ENCODE data around the gene MUC6.
"Not testable (repeated sequence)": the region's sequence is repeated elsewhere in the genome, so short reads cannot be mapped to it uniquely, and the experiment has no call there.

Gene MUC6

GRCh38 chr11:975827-976226 lies 60.7 kb downstream of the MUC6 start:
- no peak for TF ChIP-seq CTCF (conservative IDR thresholded peaks at IDR 0.05; ENCODE audit: low read depth, low read length)
- Histone ChIP-seq H3K36me3 (ENCODE audit: insufficient read depth) (no peaks in the 10 kb centered on the region), H3K79me2 (ENCODE audit: insufficient read depth, low read depth) (no peaks in the 10 kb centered on the region), H3K4me1 (ENCODE audit: low read depth, poor library complexity, severe bottlenecking) (peaks cover 11% of the 10 kb centered on the region), H3K27me3 (ENCODE audit: insufficient read depth, low read depth) (no peaks in the 10 kb centered on the region), H3K4me3 (IDR thresholded peaks at IDR 0.05; ENCODE audit: insufficient read depth, low read depth, low read length) (no peak overlapping the region), H3K4me2 (no peak overlapping the region), H3K27ac (no peak overlapping the region), H3K9ac (no peak overlapping the region), H4K20me1 (ENCODE audit: insufficient read depth) (no peaks in the 10 kb centered on the region), H2AFZ (ENCODE audit: low read depth) (no peak overlapping the region)

GRCh38 chr11:975376-975775 lies 61.1 kb downstream of the MUC6 start:
- H3K27ac ChIP-seq; H2AFZ ChIP-seq (ENCODE audit: low read depth); H3K79me2 ChIP-seq (ENCODE audit: insufficient read depth, low read depth); H3K4me2 ChIP-seq; H3K9ac ChIP-seq; H3K27me3 ChIP-seq (ENCODE audit: insufficient read depth, low read depth); H4K20me1 ChIP-seq (ENCODE audit: insufficient read depth); H3K4me3 ChIP-seq (IDR thresholded peaks at IDR 0.05; ENCODE audit: insufficient read depth, low read depth, low read length); H3K36me3 ChIP-seq (ENCODE audit: insufficient read depth): not testable (repeated sequence)
- peaks cover 11% of the 10 kb centered on the region for H3K4me1 ChIP-seq (ENCODE audit: low read depth, poor library complexity, severe bottlenecking)

- Histone ChIP-seq H3K9ac (no peak overlapping the region), H3K27me3 (ENCODE audit: insufficient read depth, low read depth) (no peaks in the 10 kb centered on the region), H2AFZ (ENCODE audit: low read depth) (no peak overlapping the region), H3K4me1 (ENCODE audit: low read depth, poor library complexity, severe bottlenecking) (peaks cover 11% of the 10 kb centered on the region), H3K79me2 (ENCODE audit: insufficient read depth, low read depth) (no peaks in the 10 kb centered on the region), H3K4me2 (no peak overlapping the region), H3K4me3 (IDR thresholded peaks at IDR 0.05; ENCODE audit: insufficient read depth, low read depth, low read length) (no peak overlapping the region), H3K27ac (no peak overlapping the region), H3K36me3 (ENCODE audit: insufficient read depth) (no peaks in the 10 kb centered on the region), H4K20me1 (ENCODE audit: insufficient read depth) (no peaks in the 10 kb centered on the region)
- TF ChIP-seq CTCF (conservative IDR thresholded peaks at IDR 0.05; ENCODE audit: low read depth, low read length) = no peak
Measured at GRCh38 chr11:973237-973636, 63.3 kb downstream of the MUC6 start.

- Histone ChIP-seq H3K4me2 (no peak overlapping the region), H3K4me3 (IDR thresholded peaks at IDR 0.05; ENCODE audit: insufficient read depth, low read depth, low read length) (no peak overlapping the region), H3K27me3 (ENCODE audit: insufficient read depth, low read depth) (no peaks in the 10 kb centered on the region), H3K9ac (no peak overlapping the region), H2AFZ (ENCODE audit: low read depth) (no peak overlapping the region), H3K79me2 (ENCODE audit: insufficient read depth, low read depth) (no peaks in the 10 kb centered on the region), H4K20me1 (ENCODE audit: insufficient read depth) (no peaks in the 10 kb centered on the region), H3K36me3 (ENCODE audit: insufficient read depth) (no peaks in the 10 kb centered on the region), H3K4me1 (ENCODE audit: low read depth, poor library complexity, severe bottlenecking) (peaks cover 11% of the 10 kb centered on the region), H3K27ac (no peak overlapping the region)
- no peak for TF ChIP-seq CTCF (conservative IDR thresholded peaks at IDR 0.05; ENCODE audit: low read depth, low read length)
Measured at GRCh38 chr11:972523-973211, 63.9 kb downstream of the MUC6 start.

GRCh38 chr11:971731-972365 lies 64.7 kb downstream of the MUC6 start:
- Histone ChIP-seq H3K36me3 (ENCODE audit: insufficient read depth) (no peaks in the 10 kb centered on the region), H3K4me2 (no peak overlapping the region), H3K27me3 (ENCODE audit: insufficient read depth, low read depth) (no peaks in the 10 kb centered on the region), H3K79me2 (ENCODE audit: insufficient read depth, low read depth) (no peaks in the 10 kb centered on the region), H4K20me1 (ENCODE audit: insufficient read depth) (no peaks in the 10 kb centered on the region), H3K9ac (no peak overlapping the region), H2AFZ (ENCODE audit: low read depth) (no peak overlapping the region), H3K27ac (no peak overlapping the region), H3K4me1 (ENCODE audit: low read depth, poor library complexity, severe bottlenecking) (peaks cover 11% of the 10 kb centered on the region), H3K4me3 (IDR thresholded peaks at IDR 0.05; ENCODE audit: insufficient read depth, low read depth, low read length) (no peak overlapping the region)
- TF ChIP-seq CTCF (conservative IDR thresholded peaks at IDR 0.05; ENCODE audit: low read depth, low read length) = no peak
